GM18909 (cell line): Measurements from ENCODE around the gene ATP8B3.
A peak's percentile ranks its signal among the peaks of the same experiment; 100 is the strongest.

Source experiments
- ATAC-seq: cut with Tn5 transposase; IDR thresholded peaks from one replicate; pipeline ENCODE4 v1.9.1; 2021; ENCODE audit warnings: mild to moderate bottlenecking; ENCODE audit not compliant: unreplicated experiment, poor library complexity

ATP8B3 gene

GRCh38 chr19:1811942-1812425 is at the start of gene ATP8B3:
ATP8B3 (minus strand) TSS chr19:1812276; CDS start chr19:1811736, 540 bp downstream.
- ATAC-seq, result peak; percentile 12

GRCh38 chr19:1861599-1862031 is 49.5 kb upstream of the ATP8B3 start:
- no peak for ATAC-seq

- ATAC-seq, result no peak
These were observed 48.9 kb upstream of the ATP8B3 start for GRCh38 chr19:1860821-1861598.

GRCh38 chr19:1860042-1860775 is 48.1 kb upstream of the ATP8B3 start:
- no peak for ATAC-seq

- ATAC-seq, result no peak
These were observed 47.3 kb upstream of the ATP8B3 start for GRCh38 chr19:1859331-1859781.

- ATAC-seq, result no peak
These were observed 46.5 kb upstream of the ATP8B3 start for GRCh38 chr19:1858412-1859081.

GRCh38 chr19:1857648-1858326 is 45.7 kb upstream of the ATP8B3 start:
- ATAC-seq, result no peak

GRCh38 chr19:1856698-1857603 is 44.9 kb upstream of the ATP8B3 start:
- peak; percentile 32 for ATAC-seq

- ATAC-seq, result peak; percentile 2
These were observed 44.2 kb upstream of the ATP8B3 start for GRCh38 chr19:1856345-1856697.

GRCh38 chr19:1855828-1856255 is 43.8 kb upstream of the ATP8B3 start:
- no peak for ATAC-seq

- ATAC-seq, result peak; percentile 52
These were observed 43.2 kb upstream of the ATP8B3 start for GRCh38 chr19:1855040-1855827.

- ATAC-seq, result no peak
These were observed 42.5 kb upstream of the ATP8B3 start for GRCh38 chr19:1854542-1855039.

GRCh38 chr19:1854039-1854541 is 42.0 kb upstream of the ATP8B3 start:
- ATAC-seq, result no peak

GRCh38 chr19:1853295-1854038 is 41.4 kb upstream of the ATP8B3 start:
- no peak for ATAC-seq

GRCh38 chr19:1852581-1853128 is 40.6 kb upstream of the ATP8B3 start:
- ATAC-seq, result no peak

- no peak for ATAC-seq
These were observed 39.8 kb upstream of the ATP8B3 start for GRCh38 chr19:1851654-1852580.
